ENCODE data around the gene ALX4. TPM values are rescaled to one million over a fixed set of nuclear protein-coding genes. Genes with fewer than 3 reads are reported as not detected.

ALX4 gene
- total RNA-seq, 1 donor from 2014 or later, result not detected

GRCh38 chr11:44338026-44338425, 28.1 kb upstream of the ALX4 start:
- H3K27me3 ChIP-seq, result peaks cover 3% of the 10 kb centered on the region
- H3K27ac ChIP-seq, result no peak overlapping the region
- intact Hi-C loops (cut with DNase I), result no loop called here
- H3K4me1 ChIP-seq, result no peaks in the 10 kb centered on the region
- TF ChIP-seq POLR2A (IDR thresholded peaks at IDR 0.05), result no peak
- H3K9me3 ChIP-seq, result no peaks in the 10 kb centered on the region
- no peaks in the 10 kb centered on the region for H3K36me3 ChIP-seq
- DNase-seq (ENCODE audit: extremely low spot score in 2 of 2), result no peak
- no peak overlapping the region for H3K4me3 ChIP-seq

DNA sequence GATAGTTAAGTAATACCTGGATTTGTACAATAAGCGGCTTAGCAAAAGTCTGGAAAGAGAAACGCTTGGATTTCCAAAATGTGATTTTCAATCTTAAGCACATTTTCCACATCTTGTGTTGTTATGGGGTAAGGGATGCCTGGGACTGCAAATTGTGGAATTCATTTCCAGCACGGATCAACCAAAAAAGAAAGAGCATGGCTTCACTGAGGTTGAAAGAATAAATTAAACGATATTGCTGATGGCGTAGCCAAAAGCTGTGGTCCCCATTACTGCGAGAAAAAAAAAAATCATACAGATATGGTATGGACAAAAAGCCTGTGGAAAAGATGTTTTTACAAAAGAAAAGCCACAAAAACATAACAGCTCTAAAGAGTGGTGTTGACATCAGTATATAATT, 26.0 kb upstream of the ALX4 start:
- H3K36me3 ChIP-seq, result no peaks in the 10 kb centered on the region
- H3K27me3 ChIP-seq, result peaks cover 3% of the 10 kb centered on the region
- no peak overlapping the region for H3K4me3 ChIP-seq
- no peak overlapping the region for H3K27ac ChIP-seq
- no peak for DNase-seq (ENCODE audit: extremely low spot score in 2 of 2)
- intact Hi-C loops (cut with DNase I), result no loop called here
- TF ChIP-seq POLR2AphosphoS5 (IDR thresholded peaks at IDR 0.05; ENCODE audit: insufficient read depth in 1 of 2, low read depth in 1 of 2) (no peak), CTCF (IDR thresholded peaks at IDR 0.05) (no peak), POLR2A (IDR thresholded peaks at IDR 0.05) (no peak)
- no peaks in the 10 kb centered on the region for H3K9me3 ChIP-seq
- no peaks in the 10 kb centered on the region for H3K4me1 ChIP-seq

- Histone ChIP-seq H3K4me1 (no peaks in the 10 kb centered on the region), H3K36me3 (no peaks in the 10 kb centered on the region), H3K4me3 (no peak overlapping the region), H3K9me3 (no peaks in the 10 kb centered on the region), H3K27ac (no peak overlapping the region), H3K27me3 (peaks cover 3% of the 10 kb centered on the region)
- no peak for TF ChIP-seq POLR2A (IDR thresholded peaks at IDR 0.05)
- TF ChIP-seq CTCF (IDR thresholded peaks at IDR 0.05), result no peak
- no peak for TF ChIP-seq POLR2AphosphoS5 (IDR thresholded peaks at IDR 0.05; ENCODE audit: insufficient read depth in 1 of 2, low read depth in 1 of 2)
- DNase-seq (ENCODE audit: extremely low spot score in 2 of 2), result no peak
- intact Hi-C loops (cut with DNase I), result no loop called here
These were observed 25.3 kb upstream of the ALX4 start for GRCh38 chr11:44335052-44335760.

- Histone ChIP-seq H3K36me3 (no peaks in the 10 kb centered on the region), H3K27me3 (peaks cover 3% of the 10 kb centered on the region), H3K27ac (no peak overlapping the region), H3K9me3 (no peaks in the 10 kb centered on the region), H3K4me3 (no peak overlapping the region), H3K4me1 (no peaks in the 10 kb centered on the region)
- TF ChIP-seq CTCF (IDR thresholded peaks at IDR 0.05) (no peak), POLR2AphosphoS5 (IDR thresholded peaks at IDR 0.05; ENCODE audit: insufficient read depth in 1 of 2, low read depth in 1 of 2) (no peak), POLR2A (IDR thresholded peaks at IDR 0.05) (no peak)
- no peak for DNase-seq (ENCODE audit: extremely low spot score in 2 of 2)
- intact Hi-C loops (cut with DNase I), result no loop called here
These were observed 24.5 kb upstream of the ALX4 start for GRCh38 chr11:44334356-44335004.

- intact Hi-C loops (cut with DNase I), result no loop called here
- peaks cover 3% of the 10 kb centered on the region for H3K27me3 ChIP-seq
These were observed 23.6 kb upstream of the ALX4 start for GRCh38 chr11:44333271-44334218.

More at GRCh38 chr11:44333271-44334218, 23.6 kb upstream of the ALX4 start:
- Histone ChIP-seq H3K9me3 (no peaks in the 10 kb centered on the region), H3K4me1 (no peaks in the 10 kb centered on the region), H3K27ac (no peak overlapping the region), H3K4me3 (no peak overlapping the region), H3K36me3 (no peaks in the 10 kb centered on the region)
- TF ChIP-seq CTCF (IDR thresholded peaks at IDR 0.05), result no peak
- TF ChIP-seq POLR2A (IDR thresholded peaks at IDR 0.05), result no peak
- TF ChIP-seq POLR2AphosphoS5 (IDR thresholded peaks at IDR 0.05; ENCODE audit: insufficient read depth in 1 of 2, low read depth in 1 of 2), result no peak
- DNase-seq (ENCODE audit: extremely low spot score in 2 of 2), result no peak
